GM12892 (cell line): ENCODE measurements around the gene PCAT7.

Experiments used
- POLR2A ChIP-seq: IDR thresholded peaks from 2 replicates; pipeline ENCODE4 v1.6.1; 2011; ENCODE audit warnings: low read depth, low read length, control low read depth
- POLR2AphosphoS5 ChIP-seq: IDR thresholded peaks from 2 replicates; pipeline ENCODE4 v1.6.1; 2011; ENCODE audit warnings: low read depth, low read length, control low read depth

GRCh38 chr9:94568250-94568889 is 13.5 kb downstream of the PCAT7 start:
- TF ChIP-seq POLR2A (no peak), POLR2AphosphoS5 (no peak)
